Fibroblast of lung (primary cell): Measurements from ENCODE around the gene INTS15.

Experiments
- CTCF ChIP-seq, 2 donors: IDR thresholded peaks in 1 of 2; conservative IDR thresholded peaks in 1 of 2; 1 replicate in 1 of 2; 2 replicates in 1 of 2; pipeline ENCODE4 v1.5.1; 2011 to 2012; ENCODE audit warnings: low read length in 2 of 2, control low read depth in 1 of 2, inconsistent platforms in 1 of 2, low read depth in 1 of 2, mild to moderate bottlenecking in 1 of 2
- EZH2 ChIP-seq: IDR thresholded peaks from 2 replicates; pipeline ENCODE4 v1.5.1; 2012; ENCODE audit warnings: low read length, control low read depth, mild to moderate bottlenecking; ENCODE audit errors: missing control alignments

- TF ChIP-seq CTCF (conservative IDR thresholded peaks at IDR 0.05 in 1 of 2, IDR thresholded peaks at IDR 0.05 in 1 of 2; ENCODE audit: low read depth in 1 of 2, low read length in 2 of 2) (no peak), EZH2 (no peak)
Measured at GRCh38 chr7:6655636-6656385, 66.0 kb downstream of the INTS15 start.
